B cell (primary cell): ENCODE data around the gene RIN3. TPM values are rescaled to one million over a fixed set of nuclear protein-coding genes. Genes with fewer than 3 reads are reported as not detected.

Experiments
- ATAC-seq: fragments of 200-7000 bp; cut with Tn5 transposase; one replicate; pipeline ENCODE4 v1.10.0; 2021; ENCODE audit warnings: low read depth, mild to moderate bottlenecking, moderate number of reproducible peaks, moderate library complexity
- CTCF ChIA-PET: fragments of 350-600 bp; sonication (Branson Sonifier 250); formaldehyde crosslinking; loops from one replicate; lab custom pipeline; 2021; ENCODE audit warnings: antibody characterized with exemption, inconsistent platforms; lab: Charles Lee
- POLR2A ChIA-PET: fragments of 350-600 bp; sonication (Branson Sonifier 250); formaldehyde crosslinking; loops from one replicate; lab custom pipeline; 2021; ENCODE audit warnings: antibody characterized with exemption; lab: Charles Lee
- DNase-seq: peaks from one replicate; pipeline ENCODE4 v3.0.0; 2013
- H2AFZ ChIP-seq: 2 replicates; pipeline ENCODE4 v1.6.1; 2012; ENCODE audit warnings: mild to moderate bottlenecking, low read depth, low read length; ENCODE audit not compliant: insufficient read depth, poor library complexity, severe bottlenecking
- H3K27ac ChIP-seq, 2 donors: 1 replicate in 1 of 2; 2 replicates in 1 of 2; pipeline ENCODE4 v1.5.1; 2012 to 2013; ENCODE audit warnings: low read length in 2 of 2, mild to moderate bottlenecking in 2 of 2, moderate library complexity in 1 of 2
- H3K27me3 ChIP-seq, 4 experiments: fragments of 200-600 bp in 1 of 4; sonication (generic) in 1 of 4; replicated peaks in 1 of 4; 1 replicate in 2 of 4; 2 replicates in 2 of 4; pipeline versions ENCODE4 v1.6.1 to v1.7.0; 2013 to 2016; ENCODE audit warnings: low read length in 3 of 4, mild to moderate bottlenecking in 2 of 4, mixed read lengths in 1 of 4, moderate library complexity in 1 of 4; ENCODE audit not compliant: insufficient read depth in 4 of 4, control insufficient read depth in 3 of 4; ENCODE audit errors: control extremely low read depth in 1 of 4
- H3K36me3 ChIP-seq, 2 experiments: replicated peaks in 1 of 2; 1 replicate in 1 of 2; 2 replicates in 1 of 2; pipeline versions ENCODE4 v1.6.1 to v1.7.1; 2013; ENCODE audit warnings: low read length in 1 of 2; ENCODE audit not compliant: insufficient read depth in 2 of 2, control insufficient read depth in 1 of 2; ENCODE audit errors: control extremely low read depth in 1 of 2, extremely low read depth in 1 of 2
- H3K4me1 ChIP-seq, 2 donors: fragments of 200-600 bp in 1 of 2; sonication (generic) in 1 of 2; 1 replicate in 1 of 2; 2 replicates in 1 of 2; pipeline versions ENCODE4 v1.5.1 to v1.6.1; 2013 to 2017; ENCODE audit warnings: low read length in 2 of 2; ENCODE audit not compliant: control insufficient read depth in 2 of 2, insufficient read depth in 2 of 2
- H3K4me2 ChIP-seq: replicated peaks from 2 replicates; pipeline ENCODE3; 2012; ENCODE audit warnings: mild to moderate bottlenecking, low read depth, low read length; ENCODE audit not compliant: poor library complexity, severe bottlenecking
- H3K4me3 ChIP-seq, 5 experiments: fragments of 200-600 bp in 1 of 5; sonication (generic) in 1 of 5; 1 replicate in 3 of 5; 2 replicates in 2 of 5; pipeline versions ENCODE4 v1.5.1 to v1.7.0; 2011 to 2016; ENCODE audit warnings: low read length in 4 of 5, mild to moderate bottlenecking in 4 of 5, low read depth in 2 of 5, control low read depth in 1 of 5, moderate library complexity in 1 of 5; ENCODE audit not compliant: insufficient read depth in 1 of 5; ENCODE audit errors: control extremely low read depth in 1 of 5, extremely low read depth in 1 of 5
- H3K79me2 ChIP-seq: fragments of 200-600 bp; sonication (generic); one replicate; pipeline ENCODE4 v1.6.0; 2016; ENCODE audit warnings: low read length; ENCODE audit not compliant: control insufficient read depth, insufficient read depth
- H3K9ac ChIP-seq: fragments of 200-600 bp; sonication (generic); 2 replicates; pipeline ENCODE4 v1.6.1; 2017; ENCODE audit warnings: mild to moderate bottlenecking, low read length, moderate library complexity
- H3K9me3 ChIP-seq, 3 donors: one replicate each; pipeline versions ENCODE4 v1.6.1 to v1.7.1; 2013; ENCODE audit warnings: low read length in 2 of 3; ENCODE audit not compliant: control insufficient read depth in 2 of 3, insufficient read depth in 1 of 3; ENCODE audit errors: control extremely low read depth in 1 of 3
- H4K20me1 ChIP-seq: 2 replicates; pipeline ENCODE4 v1.6.0; 2012; ENCODE audit warnings: mild to moderate bottlenecking, low read length; ENCODE audit not compliant: insufficient read depth, control insufficient read depth, poor library complexity, severe bottlenecking
- H3K27ac Mint-ChIP-seq: one replicate; pipeline ENCODE4 v1.8.0; 2021; ENCODE audit warnings: mixed read lengths
- H3K27me3 Mint-ChIP-seq: one replicate; pipeline ENCODE4 v1.8.0; 2021; ENCODE audit warnings: mixed read lengths
- H3K4me1 Mint-ChIP-seq: one replicate; pipeline ENCODE4 v1.8.0; 2021; ENCODE audit warnings: mixed read lengths
- H3K4me3 Mint-ChIP-seq: one replicate; pipeline ENCODE4 v1.8.0; 2021; ENCODE audit warnings: mixed read lengths
- H3K9me3 Mint-ChIP-seq: one replicate; pipeline ENCODE4 v1.8.0; 2022; ENCODE audit warnings: mixed read lengths; ENCODE audit not compliant: insufficient read depth
- EZH2 ChIP-seq: IDR thresholded peaks from 2 replicates; pipeline ENCODE4 v1.6.1; 2012; ENCODE audit warnings: borderline replicate concordance, low read depth, mild to moderate bottlenecking, moderate library complexity, low read length; ENCODE audit not compliant: insufficient read depth, poor library complexity, severe bottlenecking
- whole genome bisulfite sequencing: methylation state at CpG from one replicate; pipeline ENCODE4 v1.1.5; 2013; ENCODE audit warnings: missing lambda C conversion rate; ENCODE audit not compliant: insufficient coverage; 5-methylcytosine and 5-hydroxymethylcytosine counted together
- intact Hi-C: fragments of 100-400 bp; cut with micrococcal nuclease; formaldehyde crosslinking; loops from one replicate; pipeline ENCODE4 v1.10.0; 2022
- polyA plus RNA-seq: library from polyadenylated mRNA; depleted of rRNA; stranded (reverse); fragments of >200 nt; gene quantifications from 2 replicates; pipeline ENCODE4 v1.2.3, GENCODE V29; 2012
- total RNA-seq, 2 donors: library from RNA; stranded (reverse); fragments of 120-200 nt in 1 of 2; gene quantifications; 1 replicate in 1 of 2; 2 replicates in 1 of 2; pipeline versions ENCODE4 v1.2.3 to v1.2.4, GENCODE V29; 2013 to 2022
- TF ChIP-seq, protein P1 (sequence below): fragments of 200-600 bp; IDR thresholded peaks from one replicate; pipeline ENCODE4 v1.8.0; 2022; ENCODE audit warnings: antibody characterized with exemption, mild to moderate bottlenecking

Gene RIN3
- total and polyA plus RNA-seq, 2 donors (not counting 1 experiment from before 2014, with no cell fraction given) = 62.1 to 123 TPM

DNA sequence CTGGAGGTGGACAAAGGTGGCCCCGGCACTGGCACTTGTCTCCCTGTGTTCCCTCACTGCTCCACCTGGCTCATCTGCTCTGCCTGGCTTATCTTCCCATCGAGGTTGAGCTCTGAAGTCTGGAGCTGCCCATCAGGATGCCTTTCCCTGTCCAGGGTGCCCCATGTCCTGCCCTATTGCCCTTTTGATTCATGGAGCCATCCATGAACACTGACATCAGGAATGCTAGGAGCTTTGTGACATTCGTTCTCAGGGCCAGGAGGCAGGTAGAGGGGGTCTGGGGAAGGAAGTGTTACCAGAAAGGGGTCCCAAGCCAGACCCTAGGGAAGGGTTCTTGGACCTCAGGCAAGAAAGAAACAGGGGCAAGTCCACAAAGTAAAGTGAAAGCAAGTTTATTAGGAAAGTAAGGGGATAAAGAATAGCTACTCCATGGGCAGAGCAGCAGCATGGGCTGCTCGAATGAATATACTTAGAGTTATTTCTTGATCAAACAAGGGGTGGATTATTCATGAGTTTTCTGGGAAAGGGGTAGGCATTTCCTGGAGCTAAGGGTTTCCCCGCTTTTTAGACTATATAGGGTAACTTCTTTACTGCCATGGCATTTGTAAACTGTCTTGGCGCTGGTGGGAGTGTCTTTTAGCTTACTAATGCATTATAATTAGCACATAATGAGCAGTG, 51.6 kb downstream of the RIN3 start:
- H4K20me1 ChIP-seq = no peaks in the 10 kb centered on the region

DNA sequence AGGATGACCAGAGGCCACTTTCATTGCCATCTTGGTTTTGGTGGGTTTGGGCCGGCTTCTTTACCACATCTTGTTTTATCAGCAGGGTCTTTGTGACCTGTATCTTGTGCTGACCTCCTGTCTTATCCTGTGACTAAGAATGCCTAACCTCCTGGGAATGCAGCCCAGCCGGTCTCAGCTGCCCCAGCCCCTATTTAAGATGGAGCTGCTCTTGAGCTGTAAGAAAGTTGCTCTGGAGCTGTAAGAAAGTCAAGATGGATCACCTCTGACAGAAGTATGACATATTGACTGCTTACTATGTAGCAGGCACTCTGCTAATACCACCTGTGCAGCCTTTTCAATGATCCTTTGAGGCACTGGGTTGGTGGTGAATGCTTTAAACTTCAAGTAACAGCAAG, 52.1 kb downstream of the RIN3 start:
- WGBS = 100% methylated on average over 2 of the region's 2 CpGs
- peaks cover 27 to 32% of the 10 kb centered on the region in 2 donors for H3K4me1 ChIP-seq

More for the DNA sequence above, 51.6 kb downstream of the RIN3 start:
- POLR2A ChIA-PET = no interaction called here
- Histone ChIP-seq H3K27ac (no peak overlapping the region), H3K4me3 (no peak overlapping the region), H3K27me3 (no peaks in the 10 kb centered on the region), H3K4me1 (peaks cover 27 to 32% of the 10 kb centered on the region in 2 donors), H2AFZ (no peak overlapping the region), H3K9me3 (peaks cover 0 to 11% (median 3%) of the 10 kb centered on the region in 3 donors), H3K36me3 (peaks cover 0 to 15% of the 10 kb centered on the region in 2 experiments), H3K79me2 (peaks cover 20% of the 10 kb centered on the region), H3K9ac (no peak overlapping the region), H3K4me2 (no peak overlapping the region)
- ATAC-seq = no peak
- CTCF ChIA-PET = interaction anchor here (0.6 to 7.5 kb wide), 3 partner anchors 24 to 121 kb away, joined by 3 to 30 read pairs (median 7); no protein-coding TSS in a partner anchor
- Mint-ChIP-seq H3K9me3 (no peaks in the 10 kb centered on the region), H3K27ac (peak overlapping the region; percentile 78), H3K27me3 (no peaks in the 10 kb centered on the region), H3K4me3 (no peak overlapping the region), H3K4me1 (peaks cover 39% of the 10 kb centered on the region)
- no peak for DNase-seq
- WGBS = 93% methylated on average over 4 of the region's 6 CpGs
- intact Hi-C loops = loop anchor here (5.0 kb wide), 1 partner anchor 87 kb away; no protein-coding TSS in a partner anchor
- TF ChIP-seq, protein P1, sequence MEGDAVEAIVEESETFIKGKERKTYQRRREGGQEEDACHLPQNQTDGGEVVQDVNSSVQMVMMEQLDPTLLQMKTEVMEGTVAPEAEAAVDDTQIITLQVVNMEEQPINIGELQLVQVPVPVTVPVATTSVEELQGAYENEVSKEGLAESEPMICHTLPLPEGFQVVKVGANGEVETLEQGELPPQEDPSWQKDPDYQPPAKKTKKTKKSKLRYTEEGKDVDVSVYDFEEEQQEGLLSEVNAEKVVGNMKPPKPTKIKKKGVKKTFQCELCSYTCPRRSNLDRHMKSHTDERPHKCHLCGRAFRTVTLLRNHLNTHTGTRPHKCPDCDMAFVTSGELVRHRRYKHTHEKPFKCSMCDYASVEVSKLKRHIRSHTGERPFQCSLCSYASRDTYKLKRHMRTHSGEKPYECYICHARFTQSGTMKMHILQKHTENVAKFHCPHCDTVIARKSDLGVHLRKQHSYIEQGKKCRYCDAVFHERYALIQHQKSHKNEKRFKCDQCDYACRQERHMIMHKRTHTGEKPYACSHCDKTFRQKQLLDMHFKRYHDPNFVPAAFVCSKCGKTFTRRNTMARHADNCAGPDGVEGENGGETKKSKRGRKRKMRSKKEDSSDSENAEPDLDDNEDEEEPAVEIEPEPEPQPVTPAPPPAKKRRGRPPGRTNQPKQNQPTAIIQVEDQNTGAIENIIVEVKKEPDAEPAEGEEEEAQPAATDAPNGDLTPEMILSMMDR = no peak
- no peak for TF ChIP-seq EZH2

More for the DNA sequence above, 52.1 kb downstream of the RIN3 start:
- Histone ChIP-seq H3K9ac (no peak overlapping the region), H3K36me3 (peaks cover 0 to 13% of the 10 kb centered on the region in 2 experiments), H3K79me2 (peaks cover 20% of the 10 kb centered on the region), H3K4me2 (no peak overlapping the region), H3K27ac (no peak overlapping the region), H3K9me3 (peaks cover 0 to 11% (median 3%) of the 10 kb centered on the region in 3 donors), H4K20me1 (no peaks in the 10 kb centered on the region), H3K27me3 (no peaks in the 10 kb centered on the region), H2AFZ (no peak overlapping the region), H3K4me3 (no peak overlapping the region)
- no peak for DNase-seq
- ATAC-seq = no peak
- Mint-ChIP-seq H3K4me3 (no peak overlapping the region), H3K9me3 (no peaks in the 10 kb centered on the region), H3K27ac (no peak overlapping the region), H3K27me3 (no peaks in the 10 kb centered on the region), H3K4me1 (peaks cover 41% of the 10 kb centered on the region)
- TF ChIP-seq EZH2 = no peak
- TF ChIP-seq, protein P1 = no peak
- ChIA-PET POLR2A (no interaction called here), CTCF (interaction anchor here (0.9 to 7.5 kb wide), 3 partner anchors 23 to 121 kb away, joined by 3 to 30 read pairs (median 7); no protein-coding TSS in a partner anchor)
- intact Hi-C loops = loop anchor here (5.0 kb wide), 1 partner anchor 87 kb away; no protein-coding TSS in a partner anchor
